ENCODE measurements around the gene BCL2A1.
"Not testable (repeated sequence)": the region's sequence is repeated elsewhere in the genome, so short reads cannot be mapped to it uniquely, and the experiment has no call there.

Gene BCL2A1

DNA sequence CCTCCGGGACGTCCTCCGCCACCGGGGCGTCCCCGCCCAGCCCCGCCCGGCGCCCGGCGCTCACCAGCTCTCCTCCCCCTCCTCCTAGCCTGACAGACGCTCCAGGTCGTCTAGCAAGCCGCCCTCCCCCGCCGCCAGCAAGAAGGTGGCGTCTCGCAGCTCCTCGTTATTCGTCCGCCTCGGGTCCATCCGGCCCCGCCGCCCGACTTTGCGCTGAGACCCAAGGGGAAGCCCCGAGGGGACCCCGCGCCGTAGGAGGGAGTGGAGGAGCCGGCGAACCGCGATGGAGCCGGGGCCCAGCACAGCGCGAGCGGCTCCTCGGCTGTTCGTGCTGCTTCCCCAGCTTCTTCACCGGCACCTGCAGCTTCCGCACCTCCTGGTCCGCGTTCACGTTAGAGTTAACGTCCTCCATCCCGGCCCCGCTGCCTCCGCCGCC is 47.9 kb downstream of the BCL2A1 start:
- DNase-seq (ENCODE audit: low read depth), result peak; percentile 73
- H3K4me3 ChIP-seq (ENCODE audit: low read length), result peak overlapping the region; percentile 53
- TF ChIP-seq, protein P1, sequence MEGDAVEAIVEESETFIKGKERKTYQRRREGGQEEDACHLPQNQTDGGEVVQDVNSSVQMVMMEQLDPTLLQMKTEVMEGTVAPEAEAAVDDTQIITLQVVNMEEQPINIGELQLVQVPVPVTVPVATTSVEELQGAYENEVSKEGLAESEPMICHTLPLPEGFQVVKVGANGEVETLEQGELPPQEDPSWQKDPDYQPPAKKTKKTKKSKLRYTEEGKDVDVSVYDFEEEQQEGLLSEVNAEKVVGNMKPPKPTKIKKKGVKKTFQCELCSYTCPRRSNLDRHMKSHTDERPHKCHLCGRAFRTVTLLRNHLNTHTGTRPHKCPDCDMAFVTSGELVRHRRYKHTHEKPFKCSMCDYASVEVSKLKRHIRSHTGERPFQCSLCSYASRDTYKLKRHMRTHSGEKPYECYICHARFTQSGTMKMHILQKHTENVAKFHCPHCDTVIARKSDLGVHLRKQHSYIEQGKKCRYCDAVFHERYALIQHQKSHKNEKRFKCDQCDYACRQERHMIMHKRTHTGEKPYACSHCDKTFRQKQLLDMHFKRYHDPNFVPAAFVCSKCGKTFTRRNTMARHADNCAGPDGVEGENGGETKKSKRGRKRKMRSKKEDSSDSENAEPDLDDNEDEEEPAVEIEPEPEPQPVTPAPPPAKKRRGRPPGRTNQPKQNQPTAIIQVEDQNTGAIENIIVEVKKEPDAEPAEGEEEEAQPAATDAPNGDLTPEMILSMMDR (IDR thresholded peaks at IDR 0.05; ENCODE audit: insufficient read depth, low read depth, low read length, missing control alignments), result no peak

- DNase-seq (ENCODE audit: low read depth), result peak; percentile 8
- TF ChIP-seq, protein P1 (IDR thresholded peaks at IDR 0.05; ENCODE audit: insufficient read depth, low read depth, low read length, missing control alignments), result no peak
- peak overlapping the region; percentile 53 for H3K4me3 ChIP-seq (ENCODE audit: low read length)
Measured at GRCh38 chr15:79922512-79923078, 48.4 kb downstream of the BCL2A1 start.

GRCh38 chr15:79919749-79920511 is 51.1 kb downstream of the BCL2A1 start:
- DNase-seq (ENCODE audit: low read depth), result no peak
- no peak overlapping the region for H3K4me3 ChIP-seq (ENCODE audit: low read length)
- TF ChIP-seq, protein P1 (IDR thresholded peaks at IDR 0.05; ENCODE audit: insufficient read depth, low read depth, low read length, missing control alignments), result no peak

- DNase-seq (ENCODE audit: low read depth), result no peak
- H3K4me3 ChIP-seq (ENCODE audit: low read length), result no peak overlapping the region
- TF ChIP-seq, protein P1 (IDR thresholded peaks at IDR 0.05; ENCODE audit: insufficient read depth, low read depth, low read length, missing control alignments), result no peak
Measured at GRCh38 chr15:79919090-79919748, 51.8 kb downstream of the BCL2A1 start.

GRCh38 chr15:79918278-79918677 is 52.7 kb downstream of the BCL2A1 start:
- DNase-seq (ENCODE audit: low read depth), result no peak
- no peak overlapping the region for H3K4me3 ChIP-seq (ENCODE audit: low read length)
- TF ChIP-seq, protein P1 (IDR thresholded peaks at IDR 0.05; ENCODE audit: insufficient read depth, low read depth, low read length, missing control alignments), result no peak

DNA sequence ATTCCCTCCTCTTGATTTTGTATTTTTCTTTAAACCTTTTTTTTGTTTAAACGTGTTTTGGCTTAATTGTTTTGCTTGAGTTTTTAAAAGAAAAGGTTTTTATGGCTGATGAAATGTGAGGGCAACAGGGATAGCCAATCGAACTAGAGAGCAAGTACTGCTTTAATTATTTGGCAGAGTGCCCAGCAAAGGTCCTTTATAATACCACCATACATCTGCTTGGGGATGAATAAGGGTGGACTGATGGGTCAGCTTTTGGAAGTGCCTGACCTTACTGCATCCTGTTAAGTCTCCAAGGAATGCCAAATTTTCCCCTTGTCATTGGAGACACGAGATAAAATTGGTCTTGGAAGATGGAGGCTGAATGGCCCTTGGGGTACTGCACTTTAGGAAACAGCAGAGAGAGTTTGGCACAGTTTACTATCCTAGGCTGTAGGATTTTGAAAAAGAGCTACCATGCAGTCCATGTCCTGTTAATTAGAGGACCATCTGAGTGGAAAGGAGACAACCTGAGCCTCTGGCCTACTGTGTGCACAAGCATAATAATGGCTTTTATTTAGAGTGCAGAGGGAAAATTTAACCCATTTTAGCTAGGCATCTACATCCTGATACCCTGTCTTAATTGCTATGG is 54.4 kb downstream of the BCL2A1 start:
- no peak overlapping the region for H3K4me3 ChIP-seq (ENCODE audit: low read length)
- TF ChIP-seq, protein P1 (IDR thresholded peaks at IDR 0.05; ENCODE audit: insufficient read depth, low read depth, low read length, missing control alignments), result no peak
- DNase-seq (ENCODE audit: low read depth), result no peak

DNA sequence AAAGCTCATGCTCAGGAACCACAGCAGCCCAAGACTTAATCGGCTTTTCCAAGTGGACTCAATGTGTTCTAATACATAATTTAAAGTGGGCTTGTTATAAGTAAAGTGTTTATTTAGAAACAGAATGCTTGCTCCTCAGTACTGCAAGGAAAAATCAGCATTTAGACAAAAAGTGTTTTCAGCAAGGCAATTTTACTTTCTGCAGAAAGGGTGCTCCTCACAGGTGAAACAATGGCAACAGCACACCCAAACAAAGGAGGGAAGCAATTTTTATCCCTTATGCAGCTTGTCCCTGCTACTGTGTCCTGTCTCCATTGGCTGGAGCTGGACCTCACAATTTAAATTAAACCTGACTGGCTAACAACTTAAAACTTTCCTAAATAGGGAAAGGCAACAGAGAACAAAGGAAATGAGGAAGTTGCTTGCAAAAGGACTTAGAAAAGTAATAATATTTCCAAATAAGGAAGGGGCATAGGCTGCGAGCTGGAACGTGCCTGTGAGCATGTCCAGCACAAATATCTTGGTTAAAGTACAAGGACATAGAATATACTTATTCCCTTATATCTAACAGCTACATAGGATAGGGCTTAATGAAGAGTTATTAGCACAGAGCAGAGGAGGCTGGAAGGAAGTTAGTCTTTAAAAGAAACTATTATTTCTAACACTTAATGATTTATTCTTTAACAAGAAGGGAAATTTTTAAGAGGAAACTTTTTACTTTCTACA is 55.1 kb downstream of the BCL2A1 start:
- DNase-seq (ENCODE audit: low read depth), result not testable (repeated sequence)

More for the DNA sequence above, 55.1 kb downstream of the BCL2A1 start:
- not testable (repeated sequence) for H3K4me3 ChIP-seq (ENCODE audit: low read length)

All from epithelial cell of esophagus (primary cell).